GM19240 (cell line): ENCODE data around the gene RASGRF2.

Experiments
- DNase-seq: peaks from one replicate; pipeline ENCODE4 v3.0.0; 2011; ENCODE audit warnings: low spot score; ENCODE audit not compliant: insufficient read length

The RASGRF2 gene

DNA sequence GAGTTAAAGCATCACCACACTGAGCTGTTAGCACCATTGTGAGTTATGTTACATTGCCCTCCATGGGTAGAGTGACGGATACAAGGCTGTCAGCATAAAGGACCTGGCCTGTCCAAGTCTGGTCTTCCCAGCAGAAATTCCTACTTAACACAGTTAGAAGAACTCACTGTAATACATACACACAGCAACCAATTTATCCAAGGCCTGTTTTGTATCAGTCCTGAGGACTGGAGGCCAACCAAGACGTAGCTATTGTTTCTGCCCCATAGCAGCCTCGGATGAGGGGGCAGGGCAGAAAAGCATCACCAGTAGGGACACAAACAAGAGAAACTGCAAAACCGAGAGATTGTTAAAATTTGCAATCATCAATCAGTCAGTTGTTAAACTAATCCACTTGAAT, 206.9 kb downstream of the RASGRF2 start:
- DNase-seq = no peak

DNA sequence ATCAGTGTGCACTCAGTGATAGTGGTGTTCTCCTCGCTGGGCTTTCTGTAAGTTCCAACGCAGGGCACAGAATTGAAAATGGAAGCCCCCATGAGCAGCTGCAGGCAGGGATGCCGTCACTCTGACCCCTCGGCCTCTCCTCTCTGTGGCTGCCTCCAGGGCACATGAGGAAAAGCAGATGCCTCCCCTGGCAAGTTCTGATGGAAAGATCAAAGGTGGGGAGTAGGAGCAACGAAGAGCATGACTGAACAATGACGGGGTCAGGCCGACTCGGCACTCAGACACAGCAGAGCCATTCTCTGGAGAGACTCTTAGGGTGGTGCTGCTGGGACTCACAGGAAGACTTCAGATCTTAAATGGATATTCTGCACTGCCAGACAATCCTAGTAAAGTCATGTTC, 207.4 kb downstream of the RASGRF2 start:
- no peak for DNase-seq

DNA sequence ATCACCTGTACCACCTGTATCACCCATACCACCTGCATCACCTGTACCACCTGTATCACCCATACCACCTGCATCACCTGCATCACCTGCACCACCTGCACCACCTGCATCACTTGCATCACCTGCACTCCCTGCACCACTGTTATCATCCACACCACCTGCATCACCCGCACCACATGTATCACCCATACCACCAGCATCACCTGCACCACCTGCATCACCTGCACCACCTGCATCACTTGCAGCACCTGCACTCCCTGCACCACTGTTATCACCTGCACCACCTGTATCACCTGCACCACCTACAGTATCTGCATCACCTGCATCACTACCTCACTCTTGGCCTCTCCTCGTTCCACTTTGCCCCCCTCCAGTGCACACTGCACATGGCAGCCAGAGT, 209.8 kb downstream of the RASGRF2 start:
- no peak for DNase-seq

DNA sequence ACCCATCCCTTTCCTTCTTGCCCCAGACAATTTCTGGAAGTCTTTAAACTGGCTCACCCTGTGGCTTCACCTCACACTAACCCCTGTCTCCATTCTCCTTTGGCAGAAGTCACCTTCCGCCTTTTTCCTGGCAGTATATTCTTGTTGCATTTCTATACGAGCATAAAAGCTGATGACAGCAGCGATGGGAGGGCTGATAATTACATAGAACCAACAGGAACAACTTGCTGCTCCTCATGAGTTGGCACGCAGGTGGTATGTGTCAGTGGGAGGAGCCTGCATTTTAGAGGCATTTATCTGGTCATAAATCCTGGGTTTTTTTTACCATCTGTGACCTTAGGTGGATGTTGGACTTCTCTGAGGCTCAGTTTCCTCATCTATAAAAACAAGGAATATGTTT, 211.6 kb downstream of the RASGRF2 start:
- no peak for DNase-seq

- no peak for DNase-seq
Observed at GRCh38 chr5:81172710-81173109, 212.5 kb downstream of the RASGRF2 start.

DNA sequence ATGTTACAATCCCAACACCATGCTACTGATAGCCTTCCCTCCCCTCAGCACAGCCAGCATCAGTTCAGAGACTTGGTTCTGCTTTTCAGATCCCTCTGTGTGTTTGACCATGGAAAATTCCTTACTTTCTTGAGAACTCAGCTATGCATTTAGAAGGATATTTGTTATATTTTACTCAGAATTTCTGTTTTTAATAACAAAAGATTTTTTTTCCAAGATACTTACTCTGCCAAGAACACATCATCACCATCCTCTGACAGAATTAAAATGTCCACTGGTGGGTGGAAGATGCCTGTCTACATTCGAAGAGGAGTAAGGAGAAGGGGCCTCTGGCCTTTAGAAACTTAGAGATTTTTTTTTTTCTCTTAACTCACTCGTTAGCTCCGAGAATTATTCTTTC, 216.9 kb downstream of the RASGRF2 start:
- DNase-seq = no peak

DNA sequence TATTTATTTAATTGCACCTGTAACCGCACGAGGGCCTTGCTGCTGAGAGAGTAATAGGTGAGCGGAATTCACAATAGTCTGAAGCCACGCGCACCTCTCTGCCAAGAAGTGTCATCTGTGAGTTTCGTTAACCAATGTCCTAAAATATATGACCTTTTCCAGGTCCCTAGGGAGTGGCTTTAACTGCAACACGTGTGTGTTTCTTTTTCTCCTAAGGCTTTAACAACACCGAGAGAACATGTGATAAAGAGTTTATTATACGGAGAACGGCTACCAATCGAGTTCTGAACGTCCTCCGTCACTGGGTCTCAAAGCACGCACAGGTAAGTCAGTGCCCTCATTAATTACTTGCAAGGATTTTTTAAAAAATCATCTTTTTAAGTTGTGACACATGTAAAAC, 219.8 kb downstream of the RASGRF2 start:
- no peak for DNase-seq

GRCh38 chr5:81180780-81181460, 220.8 kb downstream of the RASGRF2 start:
- no peak for DNase-seq

- DNase-seq = no peak
Observed at GRCh38 chr5:81181576-81182316, 221.6 kb downstream of the RASGRF2 start.

- DNase-seq = no peak
Observed at GRCh38 chr5:81182396-81183390, 222.5 kb downstream of the RASGRF2 start.

- no peak for DNase-seq
Observed at GRCh38 chr5:81183811-81184748, 223.9 kb downstream of the RASGRF2 start.

DNA sequence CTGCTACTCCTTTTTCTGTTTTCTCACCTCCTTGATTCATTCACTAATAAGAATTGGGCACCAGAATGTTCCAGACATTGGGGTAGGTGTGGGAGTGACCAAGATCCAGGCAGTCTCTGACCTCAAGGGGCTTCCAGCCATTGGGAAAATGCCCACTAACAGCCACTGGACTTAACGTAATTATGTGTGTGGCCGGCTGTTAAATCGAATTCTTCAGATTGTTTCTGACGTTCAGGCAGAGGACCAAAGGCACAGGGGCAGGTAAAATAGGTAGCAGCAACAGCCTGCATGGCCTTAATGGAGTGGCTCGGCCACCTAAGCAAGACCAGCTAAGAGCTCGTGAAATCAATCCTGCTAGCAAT, 224.6 kb downstream of the RASGRF2 start:
- DNase-seq = no peak

DNA sequence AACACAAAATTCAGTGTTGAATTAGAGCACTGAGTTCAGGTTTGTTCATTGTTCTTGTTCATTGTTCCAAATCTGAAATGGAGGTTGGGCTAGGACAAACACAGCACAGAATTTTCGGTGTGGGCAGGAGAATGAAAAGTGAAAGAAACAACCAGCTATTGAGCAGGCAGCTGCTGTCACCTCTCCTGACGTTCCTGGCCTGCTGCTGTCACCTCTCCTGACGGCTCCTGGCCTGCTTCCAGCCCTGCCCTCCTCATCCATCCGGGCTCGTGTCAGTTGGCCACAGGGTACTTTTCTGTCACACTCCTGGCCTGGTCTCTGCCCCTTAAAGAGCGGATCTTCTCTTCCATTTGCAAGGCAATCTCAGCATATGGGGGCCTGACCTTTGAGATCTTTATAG, 227.7 kb downstream of the RASGRF2 start:
- DNase-seq = no peak

DNA sequence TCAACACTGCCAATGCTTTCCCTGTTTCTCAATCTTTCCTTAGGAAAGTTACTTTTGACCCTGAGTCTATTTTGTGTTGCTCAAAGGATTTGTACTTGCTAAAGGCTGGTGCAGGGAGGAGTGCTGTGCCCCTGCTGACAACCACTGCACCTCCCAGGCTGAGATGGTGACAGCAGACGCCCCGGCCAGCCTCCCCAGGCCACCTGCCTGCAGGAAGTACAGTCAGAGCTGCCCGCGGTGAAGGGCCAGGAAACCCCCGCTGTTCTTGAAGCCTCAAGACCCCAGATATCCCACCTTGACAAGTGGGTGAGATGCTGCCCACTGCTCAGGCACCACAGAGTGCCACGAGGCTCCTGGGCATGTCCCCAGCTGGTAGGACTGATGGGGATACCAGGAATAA, 228.8 kb downstream of the RASGRF2 start:
- DNase-seq = no peak

DNA sequence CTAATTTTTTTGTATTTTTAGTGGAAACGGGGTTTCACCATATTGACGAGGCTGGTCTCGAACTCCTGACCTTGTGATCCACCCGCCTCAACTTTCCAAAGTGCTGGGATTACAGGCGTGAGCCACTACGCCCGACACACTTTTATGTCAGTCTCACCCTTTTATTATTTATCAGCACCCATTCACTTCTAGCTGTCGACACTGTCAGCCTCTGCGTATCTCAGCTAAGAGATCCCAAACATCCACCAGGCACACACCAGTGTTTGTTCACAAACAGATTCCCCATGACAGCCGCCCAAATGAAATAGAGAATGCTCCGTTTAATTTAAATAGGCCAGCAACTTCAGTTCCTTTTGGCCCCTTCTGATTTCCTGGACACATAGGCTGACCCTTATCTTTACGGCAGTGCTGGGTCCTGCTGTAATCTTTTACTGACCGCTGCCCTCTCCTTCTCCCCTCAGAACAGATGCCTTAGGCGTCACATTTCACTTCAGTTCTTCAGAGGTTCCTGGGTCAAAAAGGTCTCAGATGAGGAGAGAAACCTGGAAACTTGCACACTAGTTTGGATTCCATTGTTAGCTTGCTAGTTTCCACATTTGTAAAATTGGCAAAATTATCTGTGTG, 229.8 kb downstream of the RASGRF2 start:
- DNase-seq = no peak

DNA sequence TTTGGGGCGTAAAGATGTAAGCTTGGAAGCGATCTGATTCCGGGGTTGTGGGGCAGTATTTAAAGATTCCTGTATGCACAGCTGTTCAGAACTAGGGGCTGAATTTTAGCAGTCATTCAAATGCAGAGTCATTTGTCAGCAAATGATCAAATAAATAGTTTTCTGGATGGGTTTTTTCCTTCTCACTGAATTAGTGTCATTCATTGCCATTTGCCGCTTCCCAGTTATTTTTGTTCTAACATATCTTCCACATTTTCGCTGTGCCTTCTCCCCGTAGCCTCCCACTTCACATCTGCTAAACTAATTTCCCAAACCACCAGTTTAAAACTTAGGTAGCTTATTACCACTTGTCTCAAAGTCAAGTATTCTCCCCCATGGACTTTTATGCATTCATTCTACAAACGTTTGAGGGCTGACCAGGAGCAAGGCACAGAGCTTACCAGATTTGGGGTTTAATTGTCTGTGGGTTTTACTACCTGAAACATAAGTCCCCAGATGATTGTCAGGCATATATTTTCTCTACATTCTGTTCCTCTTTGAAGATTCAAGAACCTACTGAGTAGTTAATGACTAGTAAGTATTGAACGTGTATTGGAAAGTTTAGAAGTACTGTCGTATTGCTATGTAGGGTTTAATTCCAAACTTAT, 231.7 kb downstream of the RASGRF2 start:
- no peak for DNase-seq

DNA sequence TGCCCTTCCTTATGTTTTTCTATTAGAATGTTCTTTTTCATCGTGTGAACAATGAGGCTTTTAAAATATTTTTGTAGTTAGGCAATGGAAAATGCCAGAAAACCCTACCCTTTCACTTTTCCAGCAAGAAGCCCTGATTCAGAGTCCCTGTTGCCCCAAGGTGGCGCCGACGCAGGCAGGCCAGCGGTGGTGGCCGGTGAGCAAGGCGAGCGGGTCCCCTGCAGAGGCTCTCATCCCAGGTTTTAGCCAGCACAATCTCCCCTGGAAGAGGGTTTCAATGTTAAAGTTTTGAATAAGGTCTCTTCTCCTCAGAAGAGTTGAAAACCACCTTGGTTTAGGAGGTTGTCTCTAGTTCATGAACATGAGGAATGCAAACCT, 232.2 kb downstream of the RASGRF2 start:
- no peak for DNase-seq

- DNase-seq = peak; percentile 90
Observed at GRCh38 chr5:81194633-81195334, 234.6 kb downstream of the RASGRF2 start.

DNA sequence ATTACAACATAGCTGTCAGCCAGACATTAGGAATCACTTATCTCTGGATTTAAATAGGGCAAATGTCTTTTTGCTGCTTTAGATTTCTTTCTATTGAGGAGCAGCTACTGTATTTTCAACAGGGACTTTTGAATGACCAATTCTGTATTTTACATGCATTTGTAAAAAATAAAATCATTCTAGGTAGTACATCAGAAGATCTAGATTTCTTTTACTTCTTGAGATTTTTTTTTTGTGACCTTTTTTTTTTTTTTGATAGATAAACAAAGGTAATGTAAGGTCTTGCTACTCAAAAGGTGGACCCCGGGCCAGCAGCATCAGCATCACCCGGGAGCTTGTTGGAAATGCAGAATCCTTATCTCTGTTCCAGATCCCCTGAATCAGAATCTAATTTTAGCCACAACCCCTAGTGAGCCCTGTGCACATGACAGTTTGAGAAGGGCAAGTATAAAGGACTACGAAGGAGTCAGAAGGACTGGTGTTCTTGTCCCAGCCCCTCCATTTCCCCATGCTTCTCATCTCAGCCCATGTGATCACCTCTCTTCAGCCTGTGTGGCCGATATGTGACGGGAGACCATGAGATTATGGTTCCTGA, 235.3 kb downstream of the RASGRF2 start:
- no peak for DNase-seq
